ENCODE measurements around the gene FURIN.
"Not testable (repeated sequence)": the region's sequence is repeated elsewhere in the genome, so short reads cannot be mapped to it uniquely, and the experiment has no call there.

FURIN gene

GRCh38 chr15:90903733-90904536 is 35.5 kb downstream of the FURIN start:
- DNase-seq: no peak

DNA sequence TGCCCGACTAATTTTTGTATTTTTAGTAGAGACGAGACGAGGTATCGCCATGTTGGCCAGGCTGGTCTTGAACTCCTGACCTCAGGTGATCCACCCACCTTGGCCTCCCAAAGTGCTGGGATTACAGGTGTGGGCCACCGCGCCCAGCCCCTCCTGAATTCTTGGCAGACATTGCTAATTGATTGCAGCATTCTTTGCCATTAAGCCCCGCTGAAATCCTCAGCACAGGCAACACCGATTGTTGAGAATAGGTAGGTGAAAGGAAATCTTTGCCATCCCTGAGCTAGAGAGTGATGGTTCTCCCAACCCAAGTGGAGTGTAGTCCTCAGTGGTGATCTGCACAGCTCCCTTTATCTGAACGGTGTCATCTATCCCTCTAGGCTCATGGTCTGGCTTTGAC is 36.4 kb downstream of the FURIN start:
- no peak for DNase-seq

DNA sequence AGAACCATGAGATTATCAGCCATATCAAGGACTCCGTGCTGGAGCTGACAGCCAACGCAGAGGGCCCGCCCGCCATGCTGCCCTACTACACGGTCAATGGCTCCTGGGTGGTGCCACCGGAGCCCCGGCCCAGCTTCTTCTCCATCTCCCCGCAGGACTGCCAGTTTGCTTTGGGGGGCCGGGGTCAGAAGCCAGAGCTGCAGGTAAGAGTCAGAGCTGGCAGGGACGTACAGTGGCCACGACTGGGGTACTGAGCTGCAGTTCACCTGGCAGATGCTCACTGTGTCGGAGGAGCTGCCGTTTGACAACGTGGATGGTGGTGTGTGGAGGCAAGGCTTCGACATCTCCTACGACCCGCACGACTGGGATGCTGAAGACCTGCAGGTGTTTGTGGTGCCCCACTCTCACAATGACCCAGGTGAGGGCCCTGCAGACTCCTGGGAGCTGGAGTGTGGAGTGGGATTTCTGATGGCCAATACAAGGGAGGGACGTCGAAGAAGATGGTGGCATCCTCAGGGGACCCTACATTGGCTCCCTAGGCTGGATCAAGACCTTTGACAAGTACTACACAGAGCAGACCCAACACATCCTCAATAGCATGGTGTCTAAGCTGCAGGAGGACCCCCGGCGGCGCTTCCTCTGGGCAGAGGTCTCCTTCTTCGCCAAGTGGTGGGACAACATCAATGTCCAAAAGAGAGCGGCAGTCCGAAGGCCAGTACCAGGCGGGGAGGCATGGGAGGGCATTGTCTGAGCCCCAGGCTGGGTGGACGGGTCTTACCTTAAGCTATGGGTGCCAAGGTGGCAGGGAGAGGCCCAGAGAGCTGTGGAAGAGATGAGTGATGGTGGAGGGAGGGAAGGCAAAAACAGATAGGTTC is 37.2 kb downstream of the FURIN start:
- no peak for DNase-seq

GRCh38 chr15:90906181-90906849 is 37.9 kb downstream of the FURIN start:
- DNase-seq: no peak

- no peak for DNase-seq
Measured at GRCh38 chr15:90907051-90907660, 38.8 kb downstream of the FURIN start.

DNA sequence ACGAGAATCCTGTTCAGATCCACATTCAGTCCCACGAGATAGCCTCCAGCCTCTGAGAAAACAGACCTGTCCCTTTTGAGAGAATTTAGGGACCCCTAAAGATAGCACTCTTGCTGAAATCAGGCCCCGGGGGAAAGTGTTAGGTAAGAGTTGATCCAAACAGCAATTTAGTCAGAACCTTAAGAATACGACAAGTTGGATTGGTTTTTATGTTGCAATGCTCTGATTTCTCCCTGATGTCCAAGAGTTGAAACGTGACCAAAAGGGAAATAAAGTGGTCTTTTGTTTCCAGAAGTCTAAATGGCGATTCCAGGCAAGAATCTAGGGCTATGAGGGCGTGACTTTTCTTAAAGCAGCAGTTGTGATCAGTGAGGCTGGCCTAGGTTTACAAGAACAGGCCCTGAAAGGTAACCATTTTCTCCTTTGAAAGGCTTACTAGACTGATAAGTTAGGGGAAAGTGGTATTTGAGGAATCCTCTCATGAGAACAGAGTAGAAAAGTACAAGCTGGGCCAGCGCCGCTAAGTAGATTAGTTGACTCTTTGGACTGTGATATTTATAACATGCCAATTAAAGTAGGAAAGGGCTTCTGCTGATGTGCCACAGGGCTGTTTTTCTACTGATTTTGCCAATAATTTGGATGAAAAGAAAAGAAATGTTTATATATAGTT is 39.6 kb downstream of the FURIN start:
- no peak for DNase-seq

- not testable (repeated sequence) for DNase-seq
Measured at GRCh38 chr15:90909449-90909848, 41.1 kb downstream of the FURIN start.

DNA sequence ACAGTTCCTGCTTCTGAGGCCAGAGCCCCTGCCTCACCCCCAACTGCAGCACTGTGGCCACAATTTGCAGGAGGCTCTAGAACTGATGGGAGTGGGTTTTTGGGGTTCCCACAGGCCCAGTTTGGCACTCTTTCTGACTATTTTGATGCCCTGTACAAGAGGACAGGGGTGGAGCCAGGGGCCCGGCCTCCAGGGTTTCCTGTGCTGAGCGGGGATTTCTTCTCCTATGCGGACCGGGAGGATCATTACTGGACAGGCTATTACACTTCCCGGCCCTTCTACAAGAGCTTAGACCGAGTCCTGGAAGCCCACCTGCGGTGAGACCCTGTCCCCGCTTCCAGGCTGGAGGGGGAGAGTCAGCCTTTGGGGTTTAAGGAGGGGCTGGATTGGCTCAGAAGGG is 41.6 kb downstream of the FURIN start:
- DNase-seq: no peak

DNA sequence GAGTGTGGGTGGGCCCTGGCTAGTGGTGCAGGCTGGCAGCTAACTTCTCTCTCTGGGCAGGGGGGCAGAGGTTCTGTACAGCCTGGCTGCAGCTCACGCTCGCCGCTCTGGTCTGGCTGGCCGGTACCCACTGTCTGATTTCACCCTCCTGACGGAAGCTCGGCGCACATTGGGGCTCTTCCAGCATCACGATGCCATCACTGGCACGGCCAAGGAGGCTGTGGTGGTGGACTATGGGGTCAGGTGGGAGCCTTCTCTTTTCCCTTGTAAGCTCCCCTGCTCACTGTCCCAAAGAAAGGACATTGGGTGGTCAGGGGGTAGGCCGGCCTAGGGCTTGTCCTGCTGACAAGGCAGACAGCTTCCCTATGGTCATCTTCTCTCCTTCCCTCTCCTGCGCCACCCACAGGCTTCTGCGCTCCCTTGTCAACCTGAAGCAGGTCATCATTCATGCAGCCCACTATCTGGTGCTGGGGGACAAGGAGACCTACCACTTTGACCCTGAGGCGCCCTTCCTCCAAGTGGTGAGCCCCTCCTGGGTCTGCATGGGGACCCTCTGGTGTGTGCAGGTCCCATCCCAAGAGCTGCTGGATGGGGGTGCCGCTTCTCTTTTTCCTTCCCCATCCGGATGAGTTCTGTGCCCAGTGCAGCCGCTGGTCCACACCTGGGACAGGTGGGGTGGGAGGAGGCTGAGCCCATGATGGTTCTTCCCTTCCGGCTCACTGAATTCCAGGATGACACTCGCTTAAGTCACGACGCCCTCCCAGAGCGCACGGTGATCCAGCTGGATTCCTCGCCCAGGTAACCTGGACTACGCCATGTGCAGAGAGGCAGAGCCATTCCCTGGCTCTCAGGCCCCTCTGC is 42.3 kb downstream of the FURIN start:
- DNase-seq: no peak

- DNase-seq: no peak
Measured at GRCh38 chr15:90911302-90911623, 42.9 kb downstream of the FURIN start.

DNA sequence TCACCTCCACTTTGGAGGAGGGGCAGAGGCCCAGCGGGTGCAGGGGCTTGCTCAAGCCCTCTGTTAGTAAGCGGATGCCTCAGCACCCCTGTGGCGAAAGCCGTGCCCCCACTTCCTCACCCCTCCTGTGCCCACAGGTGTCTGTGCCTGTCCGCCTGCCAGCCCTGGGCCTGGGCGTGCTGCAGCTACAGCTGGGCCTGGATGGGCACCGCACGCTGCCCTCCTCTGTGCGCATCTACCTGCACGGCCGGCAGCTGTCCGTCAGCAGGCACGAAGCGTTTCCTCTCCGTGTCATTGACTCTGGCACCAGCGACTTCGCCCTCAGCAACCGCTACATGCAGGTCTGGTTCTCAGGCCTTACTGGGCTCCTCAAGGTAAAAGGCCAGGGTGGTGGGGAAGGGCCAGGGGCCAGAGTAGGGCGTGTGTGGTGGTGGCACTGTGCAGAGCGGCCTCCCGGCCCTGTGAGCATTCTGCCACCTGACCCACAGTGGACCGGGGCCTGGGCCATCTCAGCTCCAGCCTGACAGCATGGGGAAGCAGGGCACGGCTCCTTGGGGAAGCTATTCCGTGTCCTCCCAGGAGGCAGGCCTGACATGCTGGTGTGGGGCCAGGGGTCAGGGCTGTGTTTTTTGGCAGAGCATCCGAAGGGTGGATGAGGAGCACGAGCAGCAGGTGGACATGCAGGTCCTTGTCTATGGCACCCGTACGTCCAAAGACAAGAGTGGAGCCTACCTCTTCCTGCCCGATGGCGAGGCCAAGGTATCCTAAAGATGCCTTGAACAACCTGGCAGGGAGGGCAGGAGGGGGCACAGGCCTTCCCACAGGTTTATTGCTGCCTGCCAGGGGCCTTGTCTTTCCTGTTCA is 43.8 kb downstream of the FURIN start:
- DNase-seq: no peak

DNA sequence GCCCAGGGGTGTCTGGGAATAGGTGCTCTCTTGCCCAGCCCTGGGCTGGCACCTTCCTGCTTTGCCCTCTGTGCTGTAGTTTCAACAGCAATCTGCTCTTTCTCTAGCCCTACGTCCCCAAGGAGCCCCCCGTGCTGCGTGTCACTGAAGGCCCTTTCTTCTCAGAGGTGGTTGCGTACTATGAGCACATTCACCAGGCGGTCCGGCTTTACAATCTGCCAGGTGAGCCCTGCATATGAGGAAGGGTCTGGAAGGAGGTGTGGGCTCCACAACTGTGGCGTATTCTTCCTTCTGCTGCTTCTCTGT is 44.3 kb downstream of the FURIN start:
- DNase-seq: no peak

DNA sequence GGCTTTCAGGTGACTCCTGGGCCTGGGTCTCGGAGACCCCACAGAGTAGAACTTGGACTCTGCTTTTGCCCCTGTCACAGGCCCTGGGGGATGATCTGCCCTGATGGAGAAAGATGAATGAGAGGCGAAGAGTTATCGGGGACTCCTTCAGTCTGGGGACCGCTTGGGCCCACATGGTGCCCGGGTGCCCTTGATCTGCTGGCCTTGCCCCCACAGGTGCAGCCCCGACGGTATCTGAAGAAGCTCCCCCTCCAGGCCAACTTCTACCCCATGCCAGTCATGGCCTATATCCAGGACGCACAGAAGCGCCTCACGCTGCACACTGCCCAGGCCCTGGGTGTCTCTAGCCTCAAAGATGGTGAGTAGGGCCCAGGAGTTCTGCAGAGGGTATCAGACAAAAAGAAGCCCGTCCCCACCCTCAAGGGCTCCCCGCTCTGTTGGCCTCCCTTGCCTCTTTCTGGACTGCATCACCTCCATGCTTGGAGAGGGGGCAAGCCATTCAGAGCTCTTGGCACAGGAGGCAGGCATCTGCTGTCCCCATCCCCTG is 45.1 kb downstream of the FURIN start:
- DNase-seq: no peak

DNA sequence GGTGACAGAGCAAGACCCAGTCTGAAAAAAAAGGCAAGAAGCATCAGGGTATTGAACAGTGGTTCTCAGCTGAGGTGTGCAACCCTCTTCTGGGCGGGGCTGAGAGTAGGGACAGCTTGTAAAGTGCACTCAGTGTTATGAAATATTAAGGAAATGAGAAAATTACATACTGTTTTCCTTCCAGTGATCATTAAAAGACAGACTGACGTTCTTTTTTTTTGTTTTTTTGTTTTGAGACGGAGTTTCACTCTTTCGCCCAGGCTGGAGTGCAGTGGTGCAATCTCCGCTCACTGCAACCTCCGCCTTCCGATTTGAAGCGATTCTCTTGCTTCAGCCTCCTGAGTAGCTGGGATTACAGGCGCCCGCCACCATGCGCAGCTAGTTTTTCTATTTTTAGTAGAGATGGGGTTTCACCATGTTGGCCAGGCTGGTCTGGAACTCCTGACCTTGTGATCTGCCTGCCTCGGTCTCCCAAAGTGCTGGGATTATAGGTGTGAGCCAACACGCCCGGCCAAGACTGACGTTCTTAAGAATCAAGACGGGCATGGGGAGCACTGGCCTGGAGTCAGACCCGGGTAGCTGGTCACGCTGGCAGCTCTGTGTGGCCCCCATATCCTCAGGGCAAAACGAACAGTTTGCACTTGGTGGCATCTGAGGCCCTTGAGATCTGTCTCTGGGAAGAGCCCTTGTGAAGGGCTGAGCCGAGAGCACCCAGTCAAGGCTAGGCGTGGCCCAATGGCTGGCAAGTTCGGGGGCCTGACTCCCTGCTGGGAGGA is 46.1 kb downstream of the FURIN start:
- DNase-seq: no peak

DNA sequence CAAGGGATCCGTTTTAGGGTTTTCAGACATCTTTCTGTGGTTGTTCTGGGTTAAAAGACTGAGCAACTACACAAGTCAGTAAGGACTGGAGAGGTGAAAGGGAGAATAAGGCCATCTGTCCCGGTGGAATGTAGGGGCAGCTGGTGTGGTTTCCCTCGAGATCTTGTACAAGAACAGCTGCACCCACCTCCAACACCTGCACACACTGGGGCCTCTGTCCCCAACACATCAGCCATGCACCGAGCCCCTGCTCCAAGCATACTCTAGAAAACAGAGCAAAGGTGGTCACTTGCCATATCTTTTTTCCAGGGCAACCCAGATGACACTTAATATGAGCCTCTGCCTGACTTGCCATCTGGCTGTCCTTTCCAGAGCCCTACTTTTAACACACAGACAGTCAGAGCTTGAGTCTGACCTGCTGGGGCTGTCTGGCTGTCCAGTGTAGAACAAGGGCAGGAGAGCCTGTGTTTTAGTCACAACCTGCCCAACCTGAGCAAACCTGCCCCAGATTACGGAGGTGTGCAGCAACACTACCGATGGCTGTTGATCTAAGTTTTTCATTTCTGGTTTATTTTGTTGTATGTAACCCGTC is 46.9 kb downstream of the FURIN start:
- no peak for DNase-seq

DNA sequence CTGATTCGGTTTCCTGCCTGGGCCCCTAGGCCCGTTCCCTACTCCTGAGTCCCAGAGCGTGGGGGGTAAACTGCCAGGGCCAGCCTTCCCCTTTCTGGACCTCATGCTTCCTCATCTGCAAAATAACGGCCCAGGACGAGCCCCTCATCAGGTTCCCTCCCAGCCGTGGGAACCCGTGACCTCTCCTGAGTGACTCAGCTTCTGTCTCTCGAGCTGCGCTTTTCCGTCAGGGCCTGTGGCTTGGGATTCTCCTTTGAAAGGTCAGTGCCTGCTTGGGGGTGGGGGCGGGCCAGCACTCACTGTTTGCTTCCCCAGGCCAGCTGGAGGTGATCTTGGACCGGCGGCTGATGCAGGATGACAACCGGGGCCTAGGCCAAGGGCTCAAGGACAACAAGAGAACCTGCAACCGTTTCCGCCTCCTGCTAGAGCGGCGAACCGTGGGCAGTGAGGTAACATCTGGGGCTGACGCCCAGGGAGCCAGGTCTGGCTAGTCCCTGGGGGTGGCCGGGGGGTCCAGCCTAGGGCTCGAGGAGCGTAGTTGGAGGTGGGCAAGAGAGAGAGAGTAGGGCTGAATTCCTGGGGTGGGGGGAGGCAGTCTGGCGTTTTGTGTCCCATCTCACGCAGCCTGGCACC is 47.5 kb downstream of the FURIN start:
- no peak for DNase-seq

DNA sequence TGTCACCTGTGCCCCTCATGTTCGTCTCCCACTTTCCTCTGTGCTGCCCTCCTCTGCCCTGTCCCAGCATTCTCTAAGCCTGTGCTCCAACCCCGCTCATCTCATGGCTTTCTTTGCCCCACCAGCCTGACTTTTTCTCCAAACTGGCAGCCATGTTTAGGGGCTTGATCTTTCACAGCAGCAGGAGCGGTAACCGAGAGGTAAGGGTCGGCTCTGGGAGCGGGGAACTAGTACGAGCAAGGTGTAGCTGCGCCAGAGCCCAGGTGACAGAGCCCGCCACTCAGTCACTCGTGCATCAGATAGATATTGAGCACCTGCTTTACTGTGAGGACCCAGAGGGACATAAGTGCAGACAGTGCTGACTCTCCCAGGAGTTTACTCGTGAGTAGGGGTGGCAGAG is 48.1 kb downstream of the FURIN start:
- no peak for DNase-seq

- no peak for DNase-seq
Measured at GRCh38 chr15:90917569-90917968, 49.2 kb downstream of the FURIN start.

All from effector CD4-positive, alpha-beta T cell (primary cell).